SK-N-SH treated with all-trans-retinoic acid at 6 μM for 48 hours (cell line): ENCODE results near the gene ANKHD1.

Experiments
- ATAC-seq: fragments of 200-7000 bp; cut with Tn5 transposase; 3 replicates; pipeline ENCODE4 v1.9.1; 2020; ENCODE audit warnings: mild to moderate bottlenecking, moderate library complexity
- ARNTL ChIP-seq: fragments of 450-650 bp; formaldehyde crosslinking; IDR thresholded peaks from 2 replicates; pipeline ENCODE4 v1.5.0; 2020; ENCODE audit warnings: low read depth, mild to moderate bottlenecking, moderate library complexity, borderline replicate concordance
- BACH2 ChIP-seq: fragments of 250-450 bp; sonication (Bioruptor Pico); IDR thresholded peaks from 2 replicates; pipeline ENCODE4 v1.9.0; 2021; ENCODE audit warnings: mild to moderate bottlenecking, borderline replicate concordance
- CREB5 ChIP-seq: fragments of 250-450 bp; sonication (Bioruptor Pico); IDR thresholded peaks from 2 replicates; pipeline ENCODE4 v1.5.1; 2020; ENCODE audit warnings: low read depth, mild to moderate bottlenecking, moderate library complexity
- CSDC2 ChIP-seq: fragments of 250-450 bp; sonication (Bioruptor Pico); IDR thresholded peaks from 2 replicates; pipeline ENCODE4 v1.5.0; 2020; ENCODE audit warnings: mild to moderate bottlenecking, moderate library complexity
- ESRRG ChIP-seq: fragments of 250-450 bp; sonication (Bioruptor Pico); IDR thresholded peaks from 2 replicates; pipeline ENCODE4 v1.6.1; 2021; ENCODE audit warnings: mild to moderate bottlenecking
- GLIS3 ChIP-seq: fragments of 250-450 bp; sonication (Bioruptor Pico); IDR thresholded peaks from 2 replicates; pipeline ENCODE4 v1.5.0; 2020; ENCODE audit warnings: mild to moderate bottlenecking, moderate library complexity
- ISL1 ChIP-seq: fragments of 250-450 bp; sonication (Bioruptor Pico); IDR thresholded peaks from 2 replicates; pipeline ENCODE4 v2.1.2; 2022; ENCODE audit warnings: mild to moderate bottlenecking, moderate library complexity
- OSR1 ChIP-seq: fragments of 250-450 bp; sonication (Bioruptor Pico); IDR thresholded peaks from 2 replicates; pipeline ENCODE4 v1.8.0; 2022; ENCODE audit warnings: moderate library complexity, mild to moderate bottlenecking, inconsistent platforms
- PATZ1 ChIP-seq: fragments of 250-450 bp; sonication (Bioruptor Pico); IDR thresholded peaks from 2 replicates; pipeline ENCODE4 v1.8.0; 2020; ENCODE audit warnings: mild to moderate bottlenecking, moderate library complexity, borderline replicate concordance
- POU6F1 ChIP-seq: fragments of 250-450 bp; sonication (Bioruptor Pico); IDR thresholded peaks from 2 replicates; pipeline ENCODE4 v1.8.0; 2021; ENCODE audit warnings: low read depth, mild to moderate bottlenecking, moderate library complexity, borderline replicate concordance
- PPARA ChIP-seq: fragments of 250-450 bp; sonication (Bioruptor Pico); IDR thresholded peaks from 2 replicates; pipeline ENCODE4 v1.5.0; 2020; ENCODE audit warnings: mild to moderate bottlenecking, borderline replicate concordance
- RARB ChIP-seq: fragments of 250-450 bp; sonication (Bioruptor Pico); IDR thresholded peaks from 2 replicates; pipeline ENCODE4 v1.8.0; 2021; ENCODE audit warnings: mild to moderate bottlenecking, moderate library complexity
- SNAI2 ChIP-seq: fragments of 250-450 bp; sonication (Bioruptor Pico); IDR thresholded peaks from 2 replicates; pipeline ENCODE4 v1.5.0; 2020; ENCODE audit warnings: mild to moderate bottlenecking, moderate library complexity
- TCF4 ChIP-seq: fragments of 250-450 bp; sonication (Bioruptor Pico); IDR thresholded peaks from 2 replicates; pipeline ENCODE4 v1.8.0; 2021; ENCODE audit warnings: mild to moderate bottlenecking, moderate library complexity, borderline replicate concordance
- TOX ChIP-seq: fragments of 250-450 bp; sonication (Bioruptor Pico); IDR thresholded peaks from 2 replicates; pipeline ENCODE4 v1.8.0; 2021; ENCODE audit warnings: mild to moderate bottlenecking, moderate library complexity, borderline replicate concordance
- TSHZ2 ChIP-seq: fragments of 250-450 bp; sonication (Bioruptor Pico); IDR thresholded peaks from 2 replicates; pipeline ENCODE4 v1.5.0; 2020; ENCODE audit warnings: mild to moderate bottlenecking, moderate library complexity
- ZC3H10 ChIP-seq: fragments of 250-450 bp; sonication (Bioruptor Pico); IDR thresholded peaks from 2 replicates; pipeline ENCODE4 v1.5.1; 2021; ENCODE audit warnings: mild to moderate bottlenecking, moderate library complexity
- ZFP3 ChIP-seq: fragments of 250-450 bp; sonication (Bioruptor Pico); IDR thresholded peaks from 2 replicates; pipeline ENCODE4 v1.5.0; 2020; ENCODE audit warnings: mild to moderate bottlenecking, moderate library complexity
- ZFP30 ChIP-seq: fragments of 450-650 bp; formaldehyde crosslinking; IDR thresholded peaks from 2 replicates; pipeline ENCODE4 v1.5.0; 2022; ENCODE audit warnings: mild to moderate bottlenecking, moderate library complexity
- ZNF565 ChIP-seq: fragments of 450-650 bp; formaldehyde crosslinking; conservative IDR thresholded peaks from 2 replicates; pipeline ENCODE4 v1.5.0; 2020; ENCODE audit warnings: low read depth, mild to moderate bottlenecking, moderate library complexity
- ZNF70 ChIP-seq: fragments of 450-650 bp; formaldehyde crosslinking; IDR thresholded peaks from 2 replicates; pipeline ENCODE4 v1.5.0; 2020; ENCODE audit warnings: mild to moderate bottlenecking, moderate library complexity
- ZNF8 ChIP-seq: fragments of 450-650 bp; formaldehyde crosslinking; IDR thresholded peaks from 2 replicates; pipeline ENCODE4 v1.5.0; 2020; ENCODE audit warnings: mild to moderate bottlenecking, moderate library complexity

Gene ANKHD1

GRCh38 chr5:140567136-140567818 is 165.6 kb downstream of the ANKHD1 start:
- no peak for ATAC-seq
- TF ChIP-seq ZFP3 (CRISPR knock-in tag) (no peak), OSR1 (CRISPR knock-in tag) (no peak), ZNF8 (CRISPR knock-in tag) (no peak), ZC3H10 (CRISPR knock-in tag) (no peak), ESRRG (CRISPR knock-in tag) (no peak), ISL1 (CRISPR knock-in tag) (no peak), TOX (CRISPR knock-in tag) (no peak)
- TF ChIP-seq, all 23 proteins: peak for 0

- no peak for ATAC-seq
- TF ChIP-seq PPARA (CRISPR knock-in tag) (no peak), ZNF8 (CRISPR knock-in tag) (no peak), OSR1 (CRISPR knock-in tag) (no peak), POU6F1 (no peak), CSDC2 (CRISPR knock-in tag) (no peak), ZNF70 (CRISPR knock-in tag) (no peak), TCF4 (CRISPR knock-in tag) (no peak), ESRRG (CRISPR knock-in tag) (no peak), ZFP30 (CRISPR knock-in tag) (no peak), TOX (CRISPR knock-in tag) (no peak), SNAI2 (CRISPR knock-in tag) (no peak), ZNF565 (no peak), GLIS3 (no peak), TSHZ2 (no peak)
Observed at GRCh38 chr5:140567871-140568270, 166.2 kb downstream of the ANKHD1 start.

- ATAC-seq, result no peak
- TF ChIP-seq ZC3H10 (CRISPR knock-in tag), result no peak
Observed at GRCh38 chr5:140568443-140569063, 166.9 kb downstream of the ANKHD1 start.

- no peak for ATAC-seq
- no peak for TF ChIP-seq ESRRG (CRISPR knock-in tag)
- no peak for TF ChIP-seq CREB5 (CRISPR knock-in tag)
- TF ChIP-seq PPARA (CRISPR knock-in tag), result no peak
- no peak for TF ChIP-seq BACH2 (CRISPR knock-in tag)
- no peak for TF ChIP-seq ZFP3 (CRISPR knock-in tag)
Observed at GRCh38 chr5:140569197-140569596, 167.6 kb downstream of the ANKHD1 start.

GRCh38 chr5:140570058-140570457 is 168.4 kb downstream of the ANKHD1 start:
- ATAC-seq, result no peak
- TF ChIP-seq ZC3H10 (CRISPR knock-in tag), result no peak
- TF ChIP-seq SNAI2 (CRISPR knock-in tag), result no peak
- TF ChIP-seq ARNTL (CRISPR knock-in tag), result no peak
- TF ChIP-seq CREB5 (CRISPR knock-in tag), result no peak
- no peak for TF ChIP-seq TSHZ2
- TF ChIP-seq CSDC2 (CRISPR knock-in tag), result no peak
- no peak for TF ChIP-seq TCF4 (CRISPR knock-in tag)
- TF ChIP-seq GLIS3, result no peak
- TF ChIP-seq RARB (CRISPR knock-in tag), result no peak
- TF ChIP-seq TOX (CRISPR knock-in tag), result no peak
- no peak for TF ChIP-seq PATZ1 (CRISPR knock-in tag)
